SKM-1 treated with dmso at 0.1 percent for 144 hours (cell line): ENCODE data around the gene AOAH.
"Not testable (repeated sequence)": the region's sequence is repeated elsewhere in the genome, so short reads cannot be mapped to it uniquely, and the experiment has no call there.

ENCODE experiments used
- DNase-seq: peaks from one replicate; lab custom pipeline; 2025; ENCODE audit not compliant: unreplicated experiment; lab: John Stamatoyannopoulos, UW

AOAH gene

DNA sequence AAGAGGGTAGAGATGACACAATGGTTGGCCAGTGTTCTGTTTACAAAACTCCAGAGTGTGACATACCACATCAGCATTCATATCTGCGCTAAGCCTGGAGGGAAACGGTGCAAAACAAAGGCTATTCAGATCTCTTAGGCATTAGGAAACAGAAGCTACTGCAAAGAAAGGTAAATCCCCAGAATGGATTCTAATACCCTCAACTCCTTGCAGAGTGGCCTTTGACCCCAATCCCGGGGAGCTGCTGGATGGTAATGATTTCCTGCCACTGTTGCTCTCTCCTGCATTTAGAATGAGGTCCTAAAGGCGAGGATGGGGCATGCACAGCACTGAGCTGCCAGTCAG, 65.2 kb downstream of the AOAH start:
- DNase-seq = no peak

DNA sequence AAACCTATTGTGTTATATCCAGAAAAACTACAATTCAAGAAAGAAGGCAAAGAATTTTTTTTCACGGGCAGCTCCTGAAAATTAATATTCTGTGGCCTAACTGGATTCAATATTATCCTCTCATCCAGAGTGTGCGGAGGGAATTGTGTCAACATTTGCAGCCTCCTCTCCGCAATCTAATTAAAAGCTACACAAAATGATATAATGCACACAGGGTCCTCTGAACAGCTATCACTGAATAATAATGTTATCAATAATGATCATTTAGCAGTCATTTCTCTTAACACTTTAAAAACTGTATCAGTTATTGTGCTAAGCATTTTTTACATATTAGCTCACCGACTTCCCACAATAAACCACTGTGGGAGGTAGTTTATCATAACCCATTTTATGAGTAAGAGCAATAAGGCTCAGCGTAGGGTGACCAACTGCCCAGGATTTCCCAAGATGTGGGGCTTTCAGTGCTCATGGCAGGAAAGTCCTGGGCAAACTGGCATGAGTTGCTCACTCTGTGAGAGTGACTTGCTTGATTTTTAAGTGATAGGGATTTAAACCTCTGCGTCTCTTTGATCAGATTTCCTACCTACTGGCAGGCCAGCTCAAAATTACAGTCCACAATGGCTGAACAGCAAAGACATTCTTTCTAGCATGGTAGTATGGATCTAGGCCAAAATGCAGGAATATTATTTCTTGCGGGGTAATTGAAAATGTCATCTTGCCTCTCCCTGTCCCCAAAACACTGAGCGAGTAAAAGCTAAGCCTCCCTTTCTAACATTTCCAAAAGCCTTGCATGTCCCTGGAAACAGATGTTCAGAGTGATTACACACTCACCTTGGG, 65.7 kb downstream of the AOAH start:
- no peak for DNase-seq

DNA sequence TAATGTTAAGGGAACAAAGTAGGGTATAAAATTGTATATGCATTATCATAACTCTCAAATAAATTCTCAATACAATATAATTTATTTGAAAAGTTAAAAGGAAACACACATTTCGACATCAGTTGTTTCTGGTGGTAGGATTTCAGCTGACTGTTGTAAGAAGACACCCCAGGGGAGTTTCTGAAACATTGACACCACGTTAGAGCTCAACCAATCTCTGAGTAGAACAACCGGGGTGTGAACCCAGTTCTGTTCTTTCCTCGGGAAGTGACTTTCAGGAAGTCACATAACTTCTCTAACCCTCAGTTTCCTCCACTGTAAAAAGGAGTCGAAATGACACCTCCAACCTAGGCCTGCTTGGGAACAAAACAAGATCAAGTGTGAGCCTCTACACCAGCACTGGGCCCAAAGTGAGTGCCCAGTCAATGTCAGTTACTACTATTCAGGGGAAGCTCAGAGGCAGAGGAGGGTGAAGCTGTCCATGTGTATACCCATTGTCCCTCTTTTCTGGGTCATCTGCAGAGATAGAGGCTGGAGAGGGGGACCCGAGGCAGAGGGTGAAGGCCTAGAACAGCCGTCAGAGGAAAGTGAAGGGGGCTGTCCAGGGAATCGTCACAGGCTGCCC, 67.1 kb downstream of the AOAH start:
- DNase-seq = no peak

DNA sequence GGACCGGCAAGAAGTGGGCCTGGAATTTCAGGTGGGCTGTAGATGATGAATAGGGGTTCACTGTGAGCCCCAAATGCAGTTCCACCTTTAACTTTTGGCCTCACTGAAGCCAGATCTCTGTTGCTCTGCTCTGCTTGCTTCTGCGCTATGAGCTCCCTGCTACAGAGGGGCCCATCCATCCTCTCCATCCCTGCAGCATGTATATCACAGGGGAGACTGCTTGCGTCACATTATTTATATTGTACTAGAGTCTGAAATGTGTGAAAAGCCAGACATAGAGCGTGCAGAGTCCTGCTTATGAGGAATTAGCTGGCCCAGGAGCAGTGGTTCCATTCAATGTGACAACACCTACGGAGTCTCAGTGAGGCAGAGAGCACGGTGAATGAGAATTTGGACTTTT, 69.9 kb downstream of the AOAH start:
- DNase-seq = no peak

DNA sequence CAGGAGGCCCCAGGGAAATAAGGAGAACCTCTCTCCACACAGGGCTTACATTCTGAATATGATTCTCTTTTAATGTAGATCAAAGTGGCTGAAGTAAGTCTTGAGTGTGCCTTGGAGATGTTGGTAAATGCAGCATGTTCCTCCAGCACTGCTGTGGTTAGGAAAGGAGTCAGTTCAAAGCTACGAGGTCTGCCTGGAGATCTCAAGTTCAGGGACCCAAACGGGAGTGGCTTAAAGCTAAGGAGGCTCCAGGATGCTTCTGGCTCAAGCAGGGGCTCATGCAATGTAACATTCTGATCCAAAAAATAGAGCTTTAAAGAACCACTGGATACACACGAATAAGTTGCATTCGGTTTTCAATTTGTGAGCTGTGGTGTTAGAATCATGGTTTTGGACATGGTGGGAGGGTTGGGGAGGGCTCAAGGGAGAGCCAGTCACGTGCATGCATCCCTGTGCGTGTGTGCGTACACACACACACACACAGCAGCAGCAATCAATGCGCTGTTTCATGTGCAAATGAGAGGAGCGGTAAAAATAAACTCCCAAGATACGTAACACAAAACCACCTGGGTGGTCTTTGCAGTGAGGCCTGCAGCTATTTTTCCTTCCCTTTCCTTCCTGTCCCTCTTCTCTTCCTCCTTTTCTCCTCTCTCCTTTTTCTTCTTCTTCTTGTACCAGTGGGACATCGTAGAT, 70.5 kb downstream of the AOAH start:
- DNase-seq = no peak

DNA sequence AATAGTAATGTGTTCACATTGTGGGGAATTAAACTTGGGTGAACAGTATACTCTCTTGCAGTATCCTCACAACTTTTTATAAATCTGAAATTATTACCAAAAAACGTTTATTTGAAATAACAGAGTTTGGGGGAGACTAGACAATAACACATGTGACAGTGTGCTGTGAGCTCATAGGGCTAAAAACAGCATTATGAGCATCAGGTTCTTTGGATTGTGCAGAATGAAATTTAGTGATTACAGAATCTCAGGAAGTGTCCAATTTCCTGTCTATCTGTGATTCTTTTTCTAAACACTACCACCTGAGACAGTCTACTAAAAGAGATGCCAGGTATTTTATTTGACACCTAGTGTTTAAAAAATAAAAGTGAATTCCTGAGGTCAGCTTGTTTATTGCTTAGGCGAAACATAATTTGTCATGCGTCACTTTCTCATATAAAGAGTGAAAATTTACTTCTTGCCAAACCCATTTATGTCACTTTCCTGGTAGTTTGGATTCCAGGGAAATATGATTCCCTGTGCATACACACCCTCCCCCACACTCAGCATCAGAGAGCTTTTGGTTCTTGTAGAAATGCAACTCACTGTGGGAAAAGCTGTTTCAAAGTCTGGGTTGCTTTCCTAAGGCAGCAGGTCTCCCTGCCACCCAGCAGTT, 71.2 kb downstream of the AOAH start:
- DNase-seq = no peak

DNA sequence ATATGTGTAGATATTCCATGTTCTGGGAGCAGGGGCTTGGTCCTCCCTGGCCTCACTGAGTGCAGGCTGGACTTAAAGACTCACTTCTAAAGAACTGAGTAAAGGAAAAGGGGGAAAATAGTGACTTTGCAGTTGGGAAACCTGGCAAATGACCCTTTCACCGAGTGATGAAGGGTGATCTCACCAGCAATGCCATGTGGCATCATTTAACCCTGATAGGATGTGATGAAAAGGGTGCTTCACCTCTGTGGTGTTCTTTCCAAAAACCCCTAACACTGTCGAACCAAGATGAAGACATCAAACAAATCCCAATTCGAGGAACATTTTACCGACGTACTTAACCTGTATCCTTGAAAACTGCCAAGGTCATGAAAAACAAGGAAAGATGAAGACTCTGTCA, 71.9 kb downstream of the AOAH start:
- DNase-seq = no peak

DNA sequence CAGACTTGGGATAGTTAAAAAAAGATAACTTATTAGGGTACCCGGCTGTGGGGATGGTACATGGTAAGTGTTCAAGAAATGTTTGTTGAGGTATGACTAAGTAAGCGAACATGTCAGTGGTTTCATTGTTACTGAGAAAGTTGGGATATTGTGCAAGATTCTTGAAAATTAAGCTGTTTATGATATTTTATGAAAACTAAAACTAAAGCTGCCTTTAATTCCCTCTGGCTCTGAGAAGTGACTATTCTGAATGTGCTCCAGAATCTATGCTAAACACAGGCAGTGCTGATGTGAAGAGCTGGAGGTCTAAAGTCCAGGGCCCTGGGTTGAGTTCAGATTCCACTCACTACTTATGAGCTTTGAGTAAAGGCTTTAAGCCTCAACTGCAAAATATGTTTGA, 72.9 kb downstream of the AOAH start:
- no peak for DNase-seq

DNA sequence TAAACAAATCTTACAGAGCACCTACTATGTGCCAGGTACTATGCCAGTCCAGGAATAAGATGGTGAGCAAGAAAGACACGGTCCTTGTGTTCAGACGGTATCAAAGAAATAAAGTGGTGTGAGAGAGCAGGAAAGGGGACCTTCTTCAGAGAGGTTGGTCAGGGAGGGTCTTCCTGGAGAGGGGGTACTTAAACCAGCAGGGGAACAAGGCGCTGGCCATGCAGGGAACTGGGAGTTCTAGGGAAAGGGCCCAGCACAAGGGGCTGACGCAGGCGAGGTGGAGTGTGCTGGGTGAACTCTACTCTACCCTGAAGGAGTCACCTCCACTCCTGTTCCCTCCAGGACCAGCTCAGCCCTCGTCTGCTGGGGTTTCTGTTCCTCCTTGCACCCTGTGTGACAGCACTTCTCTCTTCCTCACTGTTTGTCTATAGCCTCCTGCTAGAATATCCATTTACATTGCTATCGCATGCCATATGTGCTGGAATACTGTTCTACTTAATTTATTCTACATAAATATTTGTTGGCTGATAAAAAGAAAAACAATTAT, 73.5 kb downstream of the AOAH start:
- DNase-seq = no peak

DNA sequence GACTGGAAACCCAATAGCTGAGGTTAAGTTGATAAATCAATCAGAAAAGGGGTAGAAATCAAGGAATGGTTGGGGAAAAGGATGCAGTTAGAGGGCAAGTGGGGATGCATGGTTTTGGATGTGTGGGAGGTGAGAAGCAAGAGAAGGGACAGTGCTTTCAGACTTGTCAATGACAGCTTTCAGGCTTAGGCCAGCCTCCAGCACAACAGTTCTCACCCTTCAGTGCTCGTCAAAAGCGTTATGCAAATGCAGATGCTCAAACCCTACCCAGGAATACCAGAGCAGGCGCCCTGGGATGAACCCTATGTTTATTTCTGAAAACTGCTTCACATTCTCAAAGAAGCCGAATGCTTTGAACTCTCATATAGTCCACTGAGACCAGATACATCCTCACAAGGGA, 74.0 kb downstream of the AOAH start:
- no peak for DNase-seq

DNA sequence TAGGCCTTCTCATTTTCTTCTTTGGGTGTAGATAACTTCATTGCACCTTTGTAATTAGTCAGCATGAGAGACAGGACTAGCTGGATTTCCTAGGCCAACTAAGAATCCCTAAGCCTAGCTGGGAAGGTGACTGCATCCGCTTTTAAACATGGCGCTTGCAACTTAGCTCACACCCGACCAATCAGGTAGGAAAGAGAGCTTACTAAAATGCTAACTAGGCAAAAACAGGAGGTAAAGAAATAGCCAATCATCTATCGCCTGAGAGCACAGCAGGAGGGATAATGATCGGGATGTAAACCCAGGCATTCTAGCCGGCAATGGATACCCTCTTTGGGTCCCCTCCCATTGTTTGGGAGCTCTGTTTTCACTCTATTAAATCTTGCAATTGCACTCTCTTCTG, 75.0 kb downstream of the AOAH start:
- DNase-seq = not testable (repeated sequence)

DNA sequence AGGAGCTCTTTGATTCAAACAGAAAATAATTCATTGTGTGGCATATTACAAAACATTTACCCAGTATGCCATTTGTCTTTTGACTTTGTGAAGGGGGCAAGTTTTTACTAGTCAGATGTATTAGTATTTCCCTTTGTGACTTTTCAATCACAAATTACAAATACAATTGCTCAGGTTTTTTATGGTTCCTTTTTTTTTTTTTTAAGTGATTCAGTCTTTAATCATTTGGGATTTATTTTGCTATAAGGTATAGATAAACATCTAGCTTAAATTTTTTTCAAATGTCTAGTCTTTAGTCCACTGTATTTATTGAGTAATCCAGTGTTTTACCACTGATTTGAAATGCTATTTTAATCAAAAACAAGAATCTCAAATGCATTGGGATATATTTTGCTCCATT, 75.9 kb downstream of the AOAH start:
- no peak for DNase-seq

DNA sequence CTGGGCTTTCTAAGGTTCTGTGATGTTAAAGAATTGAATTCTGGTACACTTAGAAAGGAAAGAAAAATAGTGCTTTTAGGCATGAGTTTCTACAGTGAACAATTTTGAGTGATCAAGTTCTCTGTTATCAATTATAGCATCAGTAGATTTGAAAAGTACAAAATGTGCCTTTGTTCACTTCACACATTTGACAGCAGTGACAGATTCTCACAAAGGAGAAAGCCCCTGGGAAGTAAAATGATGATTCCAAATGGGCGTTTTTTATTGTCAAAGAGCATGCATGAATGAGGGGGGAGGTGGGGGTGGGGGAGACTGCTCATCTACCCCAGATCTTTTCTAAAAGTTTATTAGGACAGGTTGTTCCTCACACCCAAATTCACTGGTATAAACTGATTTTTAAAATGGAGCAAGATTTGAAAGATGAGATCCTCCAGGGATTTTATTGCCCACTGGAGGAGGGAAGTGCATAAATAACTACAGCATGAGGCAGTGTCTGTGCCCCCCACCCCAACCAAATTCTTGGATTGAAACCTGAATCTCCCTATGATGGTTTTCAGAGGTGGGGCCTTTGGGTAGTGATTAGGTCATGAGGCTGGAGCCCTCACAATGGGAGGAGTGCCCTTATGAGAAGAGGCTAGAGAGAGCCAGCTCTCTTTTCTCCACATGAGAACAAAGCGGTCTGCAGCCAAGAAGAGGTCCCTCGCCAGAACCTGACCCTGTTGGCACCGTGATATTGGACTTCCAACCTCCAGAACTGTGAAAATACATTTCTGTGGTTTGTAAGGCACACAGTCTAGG, 79.5 kb downstream of the AOAH start:
- DNase-seq = no peak

DNA sequence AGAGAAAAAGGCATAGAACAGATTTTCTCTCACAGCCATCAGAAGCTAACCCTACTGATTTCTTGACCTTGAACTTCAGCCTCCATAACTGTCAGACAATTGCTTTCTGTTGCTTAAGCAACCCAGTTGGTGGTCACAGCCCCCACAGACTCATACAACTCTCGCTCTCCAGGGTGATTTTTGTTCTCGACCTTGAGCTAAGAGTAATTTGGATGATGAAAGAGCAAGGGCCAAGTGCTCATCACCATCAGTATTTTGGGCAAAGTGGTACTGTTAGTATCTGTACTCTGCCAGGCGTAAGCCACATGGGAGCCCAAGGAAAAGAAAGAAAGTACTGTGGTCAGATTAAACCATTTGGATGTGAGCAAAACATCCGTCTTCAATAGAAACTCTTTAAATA, 81.9 kb downstream of the AOAH start:
- DNase-seq = no peak

DNA sequence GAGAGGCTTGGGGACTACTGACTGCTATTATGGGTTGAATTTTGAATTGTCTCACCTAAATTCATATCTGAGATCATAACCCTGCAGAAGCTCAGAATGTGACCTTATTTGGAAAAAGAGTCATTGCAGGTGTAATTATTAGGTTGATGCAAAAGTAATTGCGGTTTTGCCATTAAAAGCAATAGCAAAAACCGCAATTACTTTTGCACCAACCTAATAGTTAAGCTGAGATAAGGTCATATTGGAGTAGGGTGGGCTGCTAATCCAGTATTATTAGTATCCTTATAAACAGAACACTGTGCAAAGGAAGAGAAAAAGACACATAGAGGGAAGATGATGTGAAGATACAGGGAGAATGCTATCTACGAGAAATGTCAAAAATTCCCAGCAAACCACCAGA, 82.3 kb downstream of the AOAH start:
- DNase-seq = no peak

DNA sequence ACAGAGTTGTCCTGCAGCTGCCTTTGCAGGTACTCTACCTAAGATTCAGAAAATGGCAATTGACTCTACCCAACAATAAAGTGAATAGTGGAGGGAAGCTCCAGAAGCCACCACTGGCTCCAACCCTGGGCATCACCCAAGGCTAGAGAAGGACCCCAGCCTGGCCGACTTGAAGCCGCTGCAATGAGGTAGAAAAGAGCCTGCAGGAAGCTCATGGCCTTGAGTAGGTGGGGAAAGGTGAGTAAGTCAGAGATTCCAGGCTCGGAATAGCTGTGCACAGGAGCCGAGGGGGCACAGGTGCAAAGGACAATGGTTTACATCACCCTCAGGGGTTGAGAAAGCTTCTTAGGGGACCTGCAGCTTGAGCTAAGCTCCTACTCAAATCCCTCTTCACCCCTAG, 83.6 kb downstream of the AOAH start:
- no peak for DNase-seq

DNA sequence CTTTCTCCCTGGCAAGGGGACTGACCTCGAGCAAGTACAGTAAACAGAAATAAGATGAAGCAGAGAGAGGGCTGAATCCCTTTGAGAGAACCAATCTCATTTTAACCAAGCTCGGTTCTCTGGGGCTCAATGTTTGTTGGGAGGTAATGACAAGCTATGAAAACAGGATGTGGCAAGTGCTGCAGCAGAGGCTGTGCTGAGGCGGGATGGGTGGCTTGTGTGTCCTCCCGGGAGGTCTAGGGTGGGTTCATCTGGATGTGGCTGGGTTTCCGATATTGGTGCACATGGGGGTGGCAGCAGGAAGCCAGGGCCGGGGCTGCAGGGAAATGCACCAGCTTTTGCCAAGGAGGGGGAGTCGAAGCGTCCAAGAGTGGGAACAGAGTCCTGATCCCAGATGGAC, 84.5 kb downstream of the AOAH start:
- no peak for DNase-seq

DNA sequence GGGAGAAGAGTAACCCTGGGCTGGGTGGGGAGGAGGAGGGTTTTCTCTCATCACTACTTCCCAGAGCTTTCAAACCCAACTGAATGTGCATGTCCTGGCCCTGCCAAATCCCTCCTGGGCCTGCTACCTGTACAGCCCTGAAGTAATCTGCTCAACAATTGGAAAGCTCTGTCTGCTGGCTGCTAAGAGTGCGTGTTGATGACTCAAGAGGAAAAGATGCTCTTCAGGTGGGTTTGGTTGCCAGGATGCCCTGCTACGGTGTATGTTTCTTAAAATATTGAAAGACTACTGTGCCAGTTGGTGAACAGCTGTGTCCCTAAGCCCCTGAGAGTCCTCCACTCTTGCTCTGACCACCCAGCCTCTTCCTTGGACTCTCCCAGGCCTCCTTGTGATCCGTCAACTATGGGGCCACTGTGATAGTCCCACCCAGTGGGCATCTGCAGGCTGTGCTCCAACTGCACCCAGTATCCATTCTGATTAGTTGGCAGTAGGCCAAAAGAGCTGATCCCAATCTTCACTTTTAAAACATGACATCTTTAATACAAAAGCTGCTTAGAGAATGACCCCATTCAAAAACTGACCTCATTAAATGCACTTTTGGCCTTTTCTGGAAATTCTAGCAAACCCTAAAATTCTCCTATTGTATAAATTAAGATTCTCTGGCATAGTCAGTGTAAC, 85.6 kb downstream of the AOAH start:
- DNase-seq = no peak

DNA sequence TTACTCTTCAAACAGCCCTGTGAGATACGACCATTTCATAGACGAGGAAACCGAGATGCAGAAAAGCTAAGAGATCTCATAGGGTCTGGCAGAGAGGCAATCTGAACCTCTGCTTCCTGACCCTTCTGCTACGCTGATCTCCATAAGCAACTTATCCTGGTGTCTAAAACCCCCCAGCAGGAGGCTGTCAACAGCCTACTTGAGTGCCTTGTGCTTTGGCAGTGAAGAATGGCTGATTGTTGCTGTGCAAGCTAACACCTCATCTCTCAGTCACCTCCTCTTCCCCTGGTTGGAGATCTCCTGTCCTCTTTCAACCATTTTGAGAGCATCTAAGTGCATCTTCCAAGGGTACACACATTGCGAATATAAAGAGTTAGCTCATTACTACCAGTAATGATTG, 86.2 kb downstream of the AOAH start:
- DNase-seq = no peak

DNA sequence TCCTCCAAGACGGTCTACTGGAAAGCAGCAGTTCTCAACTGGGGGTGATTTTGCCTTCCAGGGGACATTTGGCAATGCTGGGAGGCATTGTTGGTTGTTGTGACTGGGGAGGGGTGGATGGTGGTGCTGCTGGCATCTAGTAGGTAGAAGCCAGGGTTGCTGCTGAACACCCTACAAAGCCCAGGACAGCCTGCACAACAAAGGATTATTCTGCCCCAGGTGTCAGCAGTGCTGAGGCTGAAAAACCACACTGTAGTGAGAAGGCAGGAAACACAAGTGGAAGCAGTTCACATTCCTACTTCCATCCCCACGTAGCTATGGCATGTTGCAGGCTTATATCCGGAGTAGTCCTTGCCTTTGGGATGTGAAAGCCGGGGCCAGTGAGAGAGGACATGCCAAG, 86.9 kb downstream of the AOAH start:
- DNase-seq = no peak
